HCT116 (cell line): Measurements from ENCODE around the gene DOP1A. TPM values are rescaled to one million over a fixed set of nuclear protein-coding genes. Genes with fewer than 3 reads are reported as not detected.

ENCODE experiments used
- ATAC-seq: fragments of 200-7000 bp; cut with Tn5 transposase; 2 replicates; pipeline ENCODE4 v1.9.1; 2020; ENCODE audit warnings: mild to moderate bottlenecking, moderate library complexity
- BruUV-seq: library from RNA; stranded (reverse); fragments of 400-500 nt; replicated peaks from 2 replicates; lab custom pipeline; 2021; lab: Mats Ljungman, UMichigan
- CTCF ChIA-PET: fragments of 300-600 bp; sonication (Branson Sonifier 250); formaldehyde crosslinking; loops from one replicate; lab custom pipeline; 2021; ENCODE audit warnings: antibody characterized with exemption; lab: Charles Lee
- POLR2A ChIA-PET: fragments of 300-600, 350-600 bp; sonication (Branson Sonifier 250); formaldehyde crosslinking; loops from one replicate; lab custom pipeline; 2021; ENCODE audit warnings: antibody characterized with exemption; lab: Charles Lee
- RAD21 ChIA-PET, 2 experiments: fragments of 300-600 bp; sonication (Branson Sonifier 250); formaldehyde crosslinking; loops; one replicate each; lab custom pipeline; 2023; ENCODE audit warnings: low total read pairs in 2 of 2; ENCODE audit not compliant: uncharacterized antibody in 2 of 2, unreplicated experiment in 2 of 2, low non-redundant PET in 1 of 2; lab: Charles Lee
- DNase-seq: peaks from one replicate; pipeline ENCODE4 v3.0.0-alpha.2; 2010; ENCODE audit warnings: low read depth, low spot score
- H2AFZ ChIP-seq: fragments of 200-600 bp; shearing (Covaris generic), sonication (generic); 2 replicates; pipeline ENCODE4 v1.6.1; 2017; ENCODE audit warnings: low read depth, mixed run types, mixed read lengths, antibody characterized with exemption, low read length; ENCODE audit not compliant: poor library complexity, severe bottlenecking
- H3K27ac ChIP-seq: 2 replicates; pipeline ENCODE4 v1.5.1; 2012; ENCODE audit warnings: low read depth, low read length
- H3K27me3 ChIP-seq: fragments of 200-600 bp; sonication (generic); 2 replicates; pipeline ENCODE4 v1.6.1; 2016; ENCODE audit warnings: mixed run types, low read length, mixed read lengths; ENCODE audit not compliant: insufficient read depth
- H3K36me3 ChIP-seq, 2 experiments: fragments of 200-500 bp in 1 of 2; fragments of 200-600 bp in 1 of 2; sonication (Bioruptor generic) in 1 of 2; sonication (generic) in 1 of 2; 2 replicates each; pipeline versions ENCODE4 v1.5.1 to v1.6.1; 2014 to 2016; ENCODE audit warnings: low read length in 2 of 2, inconsistent platforms in 1 of 2, mixed read lengths in 1 of 2, mixed run types in 1 of 2; ENCODE audit not compliant: insufficient read depth in 2 of 2, control insufficient read depth in 1 of 2
- H3K4me1 ChIP-seq, 2 experiments: fragments of 200-600 bp in 1 of 2; sonication (generic) in 1 of 2; 2 replicates each; pipeline versions ENCODE4 v1.5.1 to v1.6.1; 2012 to 2017; ENCODE audit warnings: low read length in 2 of 2, inconsistent platforms in 1 of 2, mild to moderate bottlenecking in 1 of 2, mixed read lengths in 1 of 2, mixed run types in 1 of 2, moderate library complexity in 1 of 2; ENCODE audit not compliant: insufficient read depth in 2 of 2, control insufficient read depth in 1 of 2
- H3K4me2 ChIP-seq: fragments of 200-600 bp; sonication (generic); 2 replicates; pipeline ENCODE4 v1.6.1; 2017; ENCODE audit warnings: mixed run types, low read length, mixed read lengths
- H3K4me3 ChIP-seq, 2 experiments: fragments of 200-600 bp in 1 of 2; sonication (generic) in 1 of 2; replicated peaks in 1 of 2; 2 replicates each; pipeline ENCODE4 v1.5.1; 2011 to 2016; ENCODE audit warnings: low read length in 2 of 2, control low read depth in 1 of 2, low read depth in 1 of 2, mild to moderate bottlenecking in 1 of 2, mixed read lengths in 1 of 2, mixed run types in 1 of 2
- H3K79me2 ChIP-seq: fragments of 200-600 bp; sonication (generic); 2 replicates; pipeline ENCODE4 v1.6.1; 2017; ENCODE audit warnings: mild to moderate bottlenecking, mixed run types, low read length, moderate library complexity, mixed read lengths; ENCODE audit not compliant: insufficient read depth
- H3K9ac ChIP-seq: fragments of 200-600 bp; sonication (generic); 2 replicates; pipeline ENCODE4 v1.6.1; 2016; ENCODE audit warnings: low read length, mixed read lengths
- H3K9me2 ChIP-seq: fragments of 200-600 bp; sonication (generic), shearing (Covaris generic); 2 replicates; pipeline ENCODE4 v1.6.1; 2017; ENCODE audit warnings: mixed run types, mild to moderate bottlenecking, moderate library complexity; ENCODE audit not compliant: insufficient read depth
- H3K9me3 ChIP-seq, 2 experiments: fragments of 200-500 bp in 1 of 2; fragments of 200-600 bp in 1 of 2; sonication (Bioruptor generic) in 1 of 2; sonication (generic) in 1 of 2; 2 replicates each; pipeline ENCODE4 v1.6.1; 2014 to 2017; ENCODE audit warnings: low read length in 2 of 2, mixed read lengths in 2 of 2, inconsistent platforms in 1 of 2, low read depth in 1 of 2, mild to moderate bottlenecking in 1 of 2, mixed run types in 1 of 2, moderate library complexity in 1 of 2; ENCODE audit not compliant: control insufficient read depth in 1 of 2, insufficient read depth in 1 of 2
- H4K20me1 ChIP-seq: fragments of 200-600 bp; sonication (generic), shearing (Covaris generic); 2 replicates; pipeline ENCODE4 v1.6.1; 2017; ENCODE audit warnings: mixed run types, mild to moderate bottlenecking, moderate library complexity; ENCODE audit not compliant: insufficient read depth
- ATF3 ChIP-seq: IDR thresholded peaks from 2 replicates; pipeline ENCODE4 v1.6.1; 2012
- CTCF ChIP-seq, 3 experiments: fragments of 200-600 bp in 1 of 3; sonication (generic) in 1 of 3; IDR thresholded peaks in 2 of 3; conservative IDR thresholded peaks in 1 of 3; 2 replicates each; pipeline ENCODE4 v1.5.1; 2012 to 2017; ENCODE audit warnings: low read depth in 2 of 3, low read length in 2 of 3, antibody characterized with exemption in 1 of 3, borderline replicate concordance in 1 of 3, control low read depth in 1 of 3, mild to moderate bottlenecking in 1 of 3, mixed read lengths in 1 of 3, mixed run types in 1 of 3, moderate library complexity in 1 of 3; ENCODE audit not compliant: insufficient read depth in 1 of 3
- EZH2 ChIP-seq: fragments of 200-600 bp; sonication (generic); IDR thresholded peaks from 2 replicates; pipeline ENCODE4 v1.6.1; 2017; ENCODE audit warnings: antibody characterized with exemption, mixed run types
- RAD21 ChIP-seq: IDR thresholded peaks from 2 replicates; pipeline ENCODE4 v1.6.1; 2012; ENCODE audit warnings: low read depth, mild to moderate bottlenecking
- SIN3A ChIP-seq: IDR thresholded peaks from 2 replicates; pipeline ENCODE4 v1.6.1; 2012; ENCODE audit warnings: low read depth
- SP1 ChIP-seq: IDR thresholded peaks from 2 replicates; pipeline ENCODE4 v1.6.1; 2012; ENCODE audit warnings: low read depth
- TCF7L2 ChIP-seq: IDR thresholded peaks from 2 replicates; pipeline ENCODE4 v1.7.0; 2011; ENCODE audit warnings: borderline replicate concordance, inconsistent platforms; ENCODE audit not compliant: insufficient read depth, insufficient read length; ENCODE audit errors: extremely low read depth
- YY1 ChIP-seq: IDR thresholded peaks from 2 replicates; pipeline ENCODE4 v1.6.1; 2011; ENCODE audit warnings: low read length, low read depth, moderate library complexity, mild to moderate bottlenecking; ENCODE audit not compliant: insufficient replicate concordance; ENCODE audit errors: extremely low read depth
- intact Hi-C: fragments of 100-400 bp; cut with micrococcal nuclease; formaldehyde crosslinking; loops from 2 replicates; pipeline ENCODE4 v1.10.0; 2022
- total RNA-seq: library from RNA; stranded (reverse); gene quantifications from one replicate; pipeline ENCODE4 v1.2.1, GENCODE V29; 2021; ENCODE audit not compliant: unreplicated experiment

Gene DOP1A
- total RNA-seq, 1 experiment from 2014 or later, result 7.1 TPM

DNA sequence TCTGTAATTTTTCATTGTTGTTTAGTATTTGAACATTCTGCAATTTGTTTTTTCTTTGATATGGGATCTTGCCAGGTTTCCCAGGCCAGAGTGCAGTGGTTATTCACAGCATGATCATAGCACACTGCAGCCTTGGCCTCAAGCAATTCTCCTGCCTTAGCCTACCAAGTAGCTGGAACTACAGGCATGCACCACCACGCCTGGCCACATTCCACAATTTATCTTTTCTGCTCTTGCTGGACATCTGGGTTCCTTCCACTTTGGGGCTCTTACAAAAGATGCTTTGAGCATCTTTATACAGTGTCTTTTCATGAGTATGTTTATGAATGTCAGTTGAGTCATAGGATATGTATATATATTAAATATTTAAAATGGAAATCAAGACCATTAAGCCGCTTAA lies 83.6 kb downstream of the DOP1A start:
- ATAC-seq (no peak), DNase-seq (no peak)
- intact Hi-C loops, result no loop called here
- Histone ChIP-seq H3K9me2 (no peaks in the 10 kb centered on the region), H3K79me2 (no peaks in the 10 kb centered on the region), H3K4me2 (no peak overlapping the region), H3K27me3 (no peaks in the 10 kb centered on the region), H3K4me1 (no peaks in the 10 kb centered on the region), H3K9me3 (no peaks in the 10 kb centered on the region), H4K20me1 (no peaks in the 10 kb centered on the region), H2AFZ (no peak overlapping the region), H3K27ac (no peak overlapping the region), H3K36me3 (0 out of 4 replicates have a peak, but pooled peaks cover 0 to 3% of the 10 kb centered on the region in 2 experiments), H3K9ac (no peak overlapping the region), H3K4me3 (no peak overlapping the region)
- BruUV-seq, result no TSS peak
- TF ChIP-seq SIN3A (no peak), SP1 (no peak), CTCF (IDR thresholded peaks at IDR 0.05 in 2 of 3, conservative IDR thresholded peaks at IDR 0.05 in 1 of 3; ENCODE audit: borderline replicate concordance in 1 of 3, insufficient read depth in 1 of 3, low read depth in 2 of 3, low read length in 2 of 3) (no peak)
- ChIA-PET CTCF (no interaction called here), RAD21 (no interaction called here), POLR2A (no interaction called here)

DNA sequence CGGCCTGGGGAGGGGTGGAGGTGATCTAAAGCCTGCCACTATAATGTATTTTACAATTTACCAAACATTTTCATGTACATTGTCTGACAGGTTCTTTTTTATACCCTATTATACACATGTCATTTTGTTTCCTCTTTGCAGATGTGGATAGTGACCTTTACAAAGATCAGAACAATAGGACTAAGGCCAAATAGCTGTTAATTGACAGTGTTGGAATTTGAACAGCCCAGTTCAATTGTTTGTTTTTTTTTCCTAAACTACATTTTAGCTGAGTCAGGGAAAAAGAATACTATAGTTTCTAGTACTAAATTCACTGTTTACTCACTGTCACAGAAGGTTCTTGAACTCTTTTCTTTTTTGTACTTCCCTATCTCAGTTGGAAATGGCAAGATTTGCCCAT lies 85.4 kb downstream of the DOP1A start:
- Histone ChIP-seq H3K27ac (no peak overlapping the region), H3K4me2 (no peak overlapping the region), H3K9me2 (no peaks in the 10 kb centered on the region), H3K36me3 (0 out of 4 replicates have a peak, but pooled peaks cover 0 to 3% of the 10 kb centered on the region in 2 experiments), H3K4me1 (no peaks in the 10 kb centered on the region), H4K20me1 (no peaks in the 10 kb centered on the region), H2AFZ (no peak overlapping the region), H3K79me2 (no peaks in the 10 kb centered on the region), H3K4me3 (no peak overlapping the region), H3K27me3 (no peaks in the 10 kb centered on the region), H3K9ac (no peak overlapping the region), H3K9me3 (no peaks in the 10 kb centered on the region)
- ChIA-PET RAD21 (no interaction called here), CTCF (no interaction called here), POLR2A (no interaction called here)
- DNase-seq (no peak), ATAC-seq (no peak)
- no peak for TF ChIP-seq SIN3A
- TF ChIP-seq ATF3, result no peak
- no peak for TF ChIP-seq RAD21
- no peak for TF ChIP-seq EZH2
- no peak for TF ChIP-seq SP1
- no peak for TF ChIP-seq YY1
- no peak for TF ChIP-seq TCF7L2
- no TSS peak for BruUV-seq
- intact Hi-C loops, result no loop called here
